NT2/D1 (cell line): ENCODE results near the gene ADGRG1.
"Not testable (repeated sequence)": the region's sequence is repeated elsewhere in the genome, so short reads cannot be mapped to it uniquely, and the experiment has no call there.

Source experiments
- DNase-seq: peaks from one replicate; pipeline ENCODE4 v3.0.0-alpha.2; 2011; ENCODE audit warnings: low read depth, low spot score
- H3K27me3 ChIP-seq: 2 replicates; pipeline ENCODE4 v1.6.0; 2011; ENCODE audit warnings: mild to moderate bottlenecking; ENCODE audit not compliant: insufficient read length, insufficient read depth
- H3K36me3 ChIP-seq: 2 replicates; pipeline ENCODE4 v1.6.1; 2011; ENCODE audit warnings: mild to moderate bottlenecking, low read length, mixed read lengths; ENCODE audit not compliant: insufficient read depth, insufficient read length
- H3K4me1 ChIP-seq: 2 replicates; pipeline ENCODE4 v1.5.1; 2011; ENCODE audit not compliant: insufficient read depth, insufficient read length
- H3K4me3 ChIP-seq: 2 replicates; pipeline ENCODE4 v1.5.1; 2011; ENCODE audit warnings: low read depth; ENCODE audit not compliant: insufficient read length
- H3K9ac ChIP-seq: 2 replicates; pipeline ENCODE4 v1.6.0; 2011; ENCODE audit warnings: low read depth; ENCODE audit not compliant: insufficient read length
- H3K9me3 ChIP-seq: 2 replicates; pipeline ENCODE4 v1.5.1; 2011; ENCODE audit warnings: mild to moderate bottlenecking, low read length; ENCODE audit not compliant: insufficient read depth
- SUZ12 ChIP-seq: IDR thresholded peaks from 2 replicates; pipeline ENCODE4 v1.6.1; 2011; ENCODE audit not compliant: insufficient read length, insufficient read depth; ENCODE audit errors: extremely low read depth
- YY1 ChIP-seq: IDR thresholded peaks from 2 replicates; pipeline ENCODE4 v1.6.1; 2011; ENCODE audit not compliant: insufficient read length, insufficient read depth
- ZNF274 ChIP-seq: IDR thresholded peaks from 2 replicates; pipeline ENCODE4 v1.6.1; 2011; ENCODE audit warnings: mild to moderate bottlenecking, low read depth, low read length

ADGRG1 gene

GRCh38 chr16:57591870-57592485 is 36.5 kb upstream of the ADGRG1 start:
- no peak for TF ChIP-seq SUZ12
- TF ChIP-seq YY1, result no peak
- TF ChIP-seq ZNF274, result no peak
- Histone ChIP-seq H3K4me1 (peaks cover 7% of the 10 kb centered on the region), H3K27me3 (no peaks in the 10 kb centered on the region), H3K36me3 (no peaks in the 10 kb centered on the region), H3K9ac (no peak overlapping the region), H3K4me3 (no peak overlapping the region), H3K9me3 (peaks cover 7% of the 10 kb centered on the region; the same call in 1 of the 2 replicates)
- no peak for DNase-seq

- peaks cover 7% of the 10 kb centered on the region; the same call in 1 of the 2 replicates for H3K9me3 ChIP-seq
- H3K4me3 ChIP-seq, result no peak overlapping the region
- DNase-seq, result no peak
- no peaks in the 10 kb centered on the region for H3K36me3 ChIP-seq
- TF ChIP-seq ZNF274, result no peak
- TF ChIP-seq YY1, result no peak
- no peak for TF ChIP-seq SUZ12
- no peaks in the 10 kb centered on the region for H3K27me3 ChIP-seq
- H3K9ac ChIP-seq, result no peak overlapping the region
- H3K4me1 ChIP-seq, result peaks cover 7% of the 10 kb centered on the region
These were observed 35.8 kb upstream of the ADGRG1 start for GRCh38 chr16:57592591-57593003.

GRCh38 chr16:57593021-57593420 is 35.4 kb upstream of the ADGRG1 start:
- H3K9ac ChIP-seq, result no peak overlapping the region
- TF ChIP-seq ZNF274, result no peak
- no peak for TF ChIP-seq YY1
- no peak for TF ChIP-seq SUZ12

GRCh38 chr16:57593990-57594389 is 34.4 kb upstream of the ADGRG1 start:
- H3K9ac ChIP-seq, result no peak overlapping the region
- peaks cover 7% of the 10 kb centered on the region for H3K4me1 ChIP-seq
- TF ChIP-seq YY1, result no peak
- TF ChIP-seq ZNF274, result no peak
- TF ChIP-seq SUZ12, result no peak
- no peak overlapping the region for H3K4me3 ChIP-seq
- H3K27me3 ChIP-seq, result no peaks in the 10 kb centered on the region
- DNase-seq, result no peak
- peaks cover 7% of the 10 kb centered on the region; the same call in 1 of the 2 replicates for H3K9me3 ChIP-seq
- no peaks in the 10 kb centered on the region for H3K36me3 ChIP-seq

More at GRCh38 chr16:57593021-57593420, 35.4 kb upstream of the ADGRG1 start:
- Histone ChIP-seq H3K4me3 (no peak overlapping the region), H3K36me3 (no peaks in the 10 kb centered on the region), H3K4me1 (peaks cover 7% of the 10 kb centered on the region), H3K27me3 (no peaks in the 10 kb centered on the region), H3K9me3 (peaks cover 7% of the 10 kb centered on the region; the same call in 1 of the 2 replicates)
- no peak for DNase-seq

GRCh38 chr16:57594531-57595031 is 33.8 kb upstream of the ADGRG1 start:
- Histone ChIP-seq H3K27me3 (no peaks in the 10 kb centered on the region), H3K36me3 (no peaks in the 10 kb centered on the region), H3K4me3 (no peak overlapping the region), H3K9ac (no peak overlapping the region), H3K4me1 (peaks cover 7% of the 10 kb centered on the region), H3K9me3 (peaks cover 7% of the 10 kb centered on the region; the same call in 1 of the 2 replicates)
- DNase-seq, result no peak
- TF ChIP-seq ZNF274, result no peak
- no peak for TF ChIP-seq YY1
- no peak for TF ChIP-seq SUZ12

- H3K9ac ChIP-seq, DNase-seq, H3K27me3 ChIP-seq, H3K4me3 ChIP-seq, H3K36me3 ChIP-seq, H3K9me3 ChIP-seq, H3K4me1 ChIP-seq: not testable (repeated sequence)
These were observed 32.2 kb upstream of the ADGRG1 start for GRCh38 chr16:57596234-57596633.

GRCh38 chr16:57598437-57598836 is 30.0 kb upstream of the ADGRG1 start:
- Histone ChIP-seq H3K27me3 (peaks cover 3% of the 10 kb centered on the region), H3K9me3 (peaks cover 7% of the 10 kb centered on the region; the same call in 1 of the 2 replicates), H3K9ac (no peak overlapping the region), H3K4me3 (no peak overlapping the region), H3K4me1 (no peaks in the 10 kb centered on the region), H3K36me3 (no peaks in the 10 kb centered on the region)
- TF ChIP-seq ZNF274 (no peak), SUZ12 (no peak), YY1 (no peak)
- no peak for DNase-seq
